Breast epithelium (tissue), 4 donors: ENCODE measurements around the gene POLR2H. TPM values are rescaled to one million over a fixed set of nuclear protein-coding genes. Genes with fewer than 3 reads are reported as not detected.

ENCODE experiments used
- DNase-seq, 2 donors: peaks; one replicate each; pipeline ENCODE4 v3.0.0-alpha.2; 2019; ENCODE audit warnings: low spot score in 2 of 2
- H3K27ac ChIP-seq, 2 donors: fragments of 200-600 bp; sonication (generic) in 1 of 2; one replicate each; pipeline ENCODE4 v1.5.1; 2016 to 2019; ENCODE audit warnings: mild to moderate bottlenecking in 1 of 2
- H3K27me3 ChIP-seq, 2 donors: fragments of 200-600 bp; sonication (generic) in 1 of 2; one replicate each; pipeline versions ENCODE4 v1.5.1 to v1.6.0; 2017 to 2019; ENCODE audit warnings: control low read depth in 1 of 2, mild to moderate bottlenecking in 1 of 2
- H3K36me3 ChIP-seq: fragments of 200-600 bp; one replicate; pipeline ENCODE4 v1.5.1; 2019
- H3K4me1 ChIP-seq, 2 donors: fragments of 200-600 bp; sonication (generic); one replicate each; pipeline ENCODE4 v1.5.1; 2016 to 2019; ENCODE audit warnings: control low read depth in 1 of 2
- H3K4me3 ChIP-seq, 3 donors: fragments of 200-600 bp; sonication (generic); 1 replicate in 2 of 3; 2 replicates in 1 of 3; pipeline ENCODE4 v1.5.1; 2016 to 2019; ENCODE audit warnings: mild to moderate bottlenecking in 3 of 3, moderate library complexity in 2 of 3
- H3K9me3 ChIP-seq, 2 donors: fragments of 200-600 bp; sonication (generic) in 1 of 2; one replicate each; pipeline ENCODE4 v1.5.1; 2016 to 2019; ENCODE audit warnings: control low read depth in 1 of 2
- CTCF ChIP-seq, 3 donors: fragments of 450-650 bp; IDR thresholded peaks; one replicate each; pipeline ENCODE4 v1.5.1; 2016 to 2017; ENCODE audit warnings: antibody characterized with exemption in 3 of 3, mild to moderate bottlenecking in 3 of 3, moderate library complexity in 3 of 3
- POLR2A ChIP-seq: fragments of 450-650 bp; IDR thresholded peaks from one replicate; pipeline ENCODE4 v1.6.1; 2016; ENCODE audit warnings: antibody characterized with exemption, mild to moderate bottlenecking, moderate library complexity
- POLR2AphosphoS5 ChIP-seq, 3 donors: sonication (generic); formaldehyde crosslinking; IDR thresholded peaks; one replicate each; pipeline ENCODE4 v1.6.1; 2017; ENCODE audit warnings: antibody characterized with exemption in 3 of 3
- intact Hi-C: fragments of 100-400 bp; cut with DNase I; formaldehyde crosslinking; loops from one replicate; pipeline ENCODE4 v1.15.1; 2023; ENCODE audit warnings: low total_unique reads
- total RNA-seq, 3 donors: library from RNA; depleted of rRNA; stranded (reverse); fragments of >200 nt; gene quantifications; one replicate each; pipeline ENCODE4 v1.1.0, GENCODE V29; 2016

POLR2H gene
- total RNA-seq, 3 donors from 2014 or later, result 63.7 to 101 (median 99.5) TPM

- H3K27ac ChIP-seq, result no peak overlapping the region
- no peaks in the 10 kb centered on the region for H3K9me3 ChIP-seq
- TF ChIP-seq POLR2A, result no peak
- no peak for TF ChIP-seq POLR2AphosphoS5 (IDR thresholded peaks at IDR 0.05)
- no peak for TF ChIP-seq CTCF (IDR thresholded peaks at IDR 0.05)
- H3K36me3 ChIP-seq, result no peaks in the 10 kb centered on the region
- DNase-seq, result no peak
- H3K4me3 ChIP-seq, result no peak overlapping the region
- no peaks in the 10 kb centered on the region for H3K27me3 ChIP-seq
- no peaks in the 10 kb centered on the region for H3K4me1 ChIP-seq
- intact Hi-C loops, result no loop called here
These were observed 21.7 kb downstream of the POLR2H start for GRCh38 chr3:184383033-184383740.

GRCh38 chr3:184384342-184384741 lies 22.8 kb downstream of the POLR2H start:
- Histone ChIP-seq H3K27ac (no peak overlapping the region), H3K4me1 (no peaks in the 10 kb centered on the region), H3K36me3 (no peaks in the 10 kb centered on the region), H3K4me3 (no peak overlapping the region), H3K9me3 (no peaks in the 10 kb centered on the region), H3K27me3 (no peaks in the 10 kb centered on the region)
- TF ChIP-seq CTCF (IDR thresholded peaks at IDR 0.05) (no peak), POLR2AphosphoS5 (IDR thresholded peaks at IDR 0.05) (no peak), POLR2A (no peak)
- no peak for DNase-seq
- intact Hi-C loops, result no loop called here

GRCh38 chr3:184384856-184385422 lies 23.4 kb downstream of the POLR2H start:
- no peak for DNase-seq
- Histone ChIP-seq H3K4me1 (no peaks in the 10 kb centered on the region), H3K27ac (no peak overlapping the region), H3K9me3 (no peaks in the 10 kb centered on the region), H3K27me3 (no peaks in the 10 kb centered on the region), H3K36me3 (no peaks in the 10 kb centered on the region), H3K4me3 (no peak overlapping the region)
- intact Hi-C loops, result loop anchor here (1.0 kb wide), 1 partner anchor 31 kb away; no protein-coding TSS in a partner anchor
- TF ChIP-seq CTCF (IDR thresholded peaks at IDR 0.05) (no peak), POLR2A (no peak), POLR2AphosphoS5 (IDR thresholded peaks at IDR 0.05) (no peak)

GRCh38 chr3:184386047-184386806 lies 24.7 kb downstream of the POLR2H start:
- no peak overlapping the region for H3K4me3 ChIP-seq
- no peak overlapping the region for H3K27ac ChIP-seq
- H3K4me1 ChIP-seq, result no peaks in the 10 kb centered on the region
- intact Hi-C loops, result no loop called here
- DNase-seq, result no peak
- no peak for TF ChIP-seq POLR2AphosphoS5 (IDR thresholded peaks at IDR 0.05)
- TF ChIP-seq CTCF (IDR thresholded peaks at IDR 0.05), result no peak
- TF ChIP-seq POLR2A, result no peak
- H3K9me3 ChIP-seq, result no peaks in the 10 kb centered on the region
- H3K27me3 ChIP-seq, result no peaks in the 10 kb centered on the region
- no peaks in the 10 kb centered on the region for H3K36me3 ChIP-seq
